HepG2 (cell line): ENCODE data around the gene SLC26A3. TPM values are rescaled to one million over a fixed set of nuclear protein-coding genes. Genes with fewer than 3 reads are reported as not detected.

ENCODE experiments used
- ATAC-seq: fragments of 200-7000 bp; cut with Tn5 transposase; 3 replicates; pipeline ENCODE4 v1.9.1; 2020; ENCODE audit warnings: mild to moderate bottlenecking, moderate library complexity
- BruUV-seq: library from RNA; stranded (reverse); fragments of 400-500 nt; replicated peaks from 2 replicates; lab custom pipeline; 2021; lab: Mats Ljungman, UMichigan
- CTCF ChIA-PET: fragments of 300-600 bp; formaldehyde crosslinking; extraction: SDS; loops from one replicate; lab custom pipeline; 2021; ENCODE audit warnings: low total read pairs, inconsistent platforms, low intra/inter-chr PET ratio; lab: Yijun Ruan, JAX
- POLR2A ChIA-PET: fragments of 350-600 bp; sonication (Branson Sonifier 250); formaldehyde crosslinking; loops from one replicate; lab custom pipeline; 2020; ENCODE audit warnings: antibody characterized with exemption, inconsistent platforms; lab: Yijun Ruan, JAX
- DNase-seq: peaks from one replicate; pipeline ENCODE4 v3.0.0-alpha.2; 2015; ENCODE audit warnings: low spot score
- FAIRE-seq: peaks from 3 replicates; lab custom pipeline; 2011; peaks lifted over from hg19 to GRCh38; lab: Jason Lieb, UNC
- H2AFZ ChIP-seq: one replicate; pipeline ENCODE4 v1.6.1; 2011; ENCODE audit warnings: low read length, inconsistent platforms
- H3K27ac ChIP-seq: fragments of 300-600 bp; 3 replicates; pipeline ENCODE4 v1.8.0; 2011; ENCODE audit warnings: mixed run types, mild to moderate bottlenecking, mixed read lengths, low read length, inconsistent platforms; ENCODE audit not compliant: insufficient read depth; ENCODE audit errors: extremely low read length
- H3K27me3 ChIP-seq, 2 experiments: fragments of 200-600 bp in 1 of 2; 2 replicates in 1 of 2; 3 replicates in 1 of 2; pipeline versions ENCODE4 v1.6.0 to v1.8.0; 2011; ENCODE audit warnings: low read length in 2 of 2, mild to moderate bottlenecking in 2 of 2, moderate library complexity in 2 of 2, inconsistent platforms in 1 of 2; ENCODE audit not compliant: insufficient read depth in 2 of 2, control insufficient read depth in 1 of 2
- H3K36me3 ChIP-seq, 2 experiments: fragments of 200-600 bp in 1 of 2; replicated peaks in 1 of 2; 2 replicates in 1 of 2; 3 replicates in 1 of 2; pipeline versions ENCODE4 v1.5.1 to v1.8.0; 2011; ENCODE audit warnings: low read length in 2 of 2, inconsistent platforms in 1 of 2; ENCODE audit not compliant: insufficient read depth in 2 of 2, control insufficient read depth in 1 of 2
- H3K4me1 ChIP-seq: 2 replicates; pipeline ENCODE4 v1.5.1; 2012; ENCODE audit warnings: low read length, inconsistent platforms; ENCODE audit not compliant: insufficient read depth
- H3K4me2 ChIP-seq: 2 replicates; pipeline ENCODE4 v1.6.0; 2011; ENCODE audit warnings: low read depth, low read length, inconsistent platforms
- H3K4me3 ChIP-seq, 3 experiments: fragments of 200-600 bp in 1 of 3; sonication (generic), shearing (Covaris generic) in 1 of 3; replicated peaks in 1 of 3; 2 replicates each; pipeline ENCODE4 v1.5.1; 2011 to 2016; ENCODE audit warnings: low read length in 3 of 3, inconsistent platforms in 2 of 3, low read depth in 2 of 3, mild to moderate bottlenecking in 2 of 3, control low read depth in 1 of 3, mixed read lengths in 1 of 3; ENCODE audit not compliant: insufficient read depth in 1 of 3
- H3K79me2 ChIP-seq: one replicate; pipeline ENCODE4 v1.6.1; 2011; ENCODE audit warnings: low read length, inconsistent platforms; ENCODE audit not compliant: insufficient read depth
- H3K9ac ChIP-seq: 2 replicates; pipeline ENCODE4 v1.6.0; 2011; ENCODE audit warnings: mild to moderate bottlenecking, low read depth, low read length, inconsistent platforms; ENCODE audit not compliant: insufficient read depth
- H3K9me3 ChIP-seq: 2 replicates; pipeline ENCODE4 v1.5.1; 2012; ENCODE audit warnings: mild to moderate bottlenecking, low read length
- H4K20me1 ChIP-seq: 2 replicates; pipeline ENCODE4 v1.6.0; 2011; ENCODE audit warnings: inconsistent platforms, mild to moderate bottlenecking, low read length, moderate library complexity; ENCODE audit not compliant: insufficient read depth
- CHD2 ChIP-seq: IDR thresholded peaks from 2 replicates; pipeline ENCODE4 v1.6.1; 2011; ENCODE audit warnings: low read depth, low read length, improper control_type of control experiment
- HNF4A ChIP-seq: sonication (generic); formaldehyde crosslinking; IDR thresholded peaks from 2 replicates; pipeline ENCODE4 v1.4.0; 2020; ENCODE audit warnings: missing genetic modification reagents
- KMT2A ChIP-seq: sonication (generic); formaldehyde crosslinking; IDR thresholded peaks from 2 replicates; pipeline ENCODE4 v1.4.0; 2020; ENCODE audit warnings: missing genetic modification reagents
- MED1 ChIP-seq: sonication (generic); formaldehyde crosslinking; IDR thresholded peaks from 2 replicates; pipeline ENCODE4 v1.4.0; 2020; ENCODE audit warnings: missing genetic modification reagents
- RXRA ChIP-seq: sonication (generic); formaldehyde crosslinking; IDR thresholded peaks from 2 replicates; pipeline ENCODE4 v1.5.1; 2020; ENCODE audit warnings: missing genetic modification reagents
- SOX13 ChIP-seq, 3 experiments: fragments of 450-650 bp in 1 of 3; sonication (generic) in 1 of 3; formaldehyde crosslinking in 1 of 3; IDR thresholded peaks in 2 of 3; conservative IDR thresholded peaks in 1 of 3; 2 replicates each; pipeline versions ENCODE4 v1.5.0 to v1.6.1; 2016 to 2020; ENCODE audit warnings: antibody characterized with exemption in 1 of 3, mild to moderate bottlenecking in 1 of 3, missing compliant biosample characterization in 1 of 3, missing genetic modification reagents in 1 of 3, moderate library complexity in 1 of 3
- ZNF550 ChIP-seq: sonication (generic); formaldehyde crosslinking; IDR thresholded peaks from 2 replicates; pipeline ENCODE4 v1.4.0; 2020; ENCODE audit warnings: mild to moderate bottlenecking, missing genetic modification reagents, borderline replicate concordance
- WGBS: methylation state at CpG from one replicate; pipeline ENCODE4 v1.1.6; 2017; ENCODE audit warnings: low lambda C conversion rate; 5-methylcytosine and 5-hydroxymethylcytosine counted together
- in situ Hi-C: cut with HindIII; loops from 2 replicates; pipeline ENCODE4 v1.10.0; 2017; ENCODE audit warnings: low pct_unique_long_range_greater_than_20kb; ENCODE audit not compliant: extremely low pct_ligation_motif_present
- intact Hi-C: fragments of 100-400 bp; cut with micrococcal nuclease; formaldehyde crosslinking; loops from one replicate; pipeline ENCODE4 v1.10.0; 2022; ENCODE audit not compliant: unreplicated experiment
- polyA plus RNA-seq, 8 experiments: library from polyadenylated mRNA; depleted of rRNA in 3 of 8; stranded (reverse) in 7 of 8; unstranded in 1 of 8; fragments of >200 nt; fragmentation: Illumina TruSeq in 4 of 8; extraction: Trizol in 4 of 8; gene quantifications; 2 replicates each; pipeline versions ENCODE4 v1.2.1 to v1.2.3, GENCODE V29; 2011 to 2016; ENCODE audit warnings: low read depth in 4 of 8, missing spikeins in 1 of 8, mixed read lengths in 1 of 8; ENCODE audit not compliant: insufficient read depth in 1 of 8
- total RNA-seq, 5 experiments: library from RNA; depleted of rRNA; stranded (reverse); fragments of >200 nt; fragmentation: Illumina TruSeq; extraction: Trizol; gene quantifications; 2 replicates each; pipeline ENCODE4 v1.2.3, GENCODE V29; 2016; ENCODE audit warnings: low read depth in 1 of 5
- TF ChIP-seq, protein P1 (sequence below): sonication (generic); formaldehyde crosslinking; IDR thresholded peaks from one replicate; pipeline ENCODE4 v1.5.1; 2020; ENCODE audit warnings: mild to moderate bottlenecking, missing genetic modification reagents; ENCODE audit errors: not compliant biosample characterization

Gene SLC26A3
- total and polyA plus RNA-seq, 2 of the 13 experiments (the other 11 are each of a cell fraction or from before 2014, with no cell fraction given), result 0.11 to 0.30 TPM

DNA sequence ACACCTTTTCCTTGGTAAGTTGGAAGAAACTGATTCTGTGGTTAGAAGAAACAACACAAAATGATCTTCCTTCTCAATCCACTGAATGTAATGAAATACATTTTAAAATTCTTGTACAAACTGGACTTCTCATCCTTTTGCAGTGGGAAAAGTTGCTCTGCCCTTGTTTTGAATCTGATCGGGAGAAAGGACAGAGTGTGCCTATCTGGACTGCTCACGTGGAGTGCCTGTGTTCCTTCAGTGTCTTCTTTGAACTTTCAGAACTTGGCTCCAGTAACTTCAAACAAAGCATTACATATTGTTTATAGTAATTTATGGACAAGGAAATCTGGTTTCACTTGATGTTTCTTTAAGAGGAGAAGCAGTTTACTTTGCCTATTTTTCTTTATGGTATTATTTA, 17.1 kb downstream of the SLC26A3 start:
- in situ Hi-C loops, result no loop called here
- FAIRE-seq, result no peak
- Histone ChIP-seq H3K4me3 (no peak overlapping the region; a peak in 1 of 6 replicates), H3K9ac (no peak overlapping the region), H3K4me1 (peaks cover 49% of the 10 kb centered on the region), H3K36me3 (no peaks in the 10 kb centered on the region), H3K4me2 (peak overlapping the region; percentile 64), H3K9me3 (no peaks in the 10 kb centered on the region), H2AFZ (peak overlapping the region; percentile 83), H3K79me2 (no peaks in the 10 kb centered on the region), H4K20me1 (no peaks in the 10 kb centered on the region), H3K27me3 (no peaks in the 10 kb centered on the region), H3K27ac (no peak overlapping the region)
- ChIA-PET CTCF (no interaction called here), POLR2A (no interaction called here)
- DNase-seq, result no peak
- ATAC-seq, result no peak
- WGBS, result 14% methylated on average over 2 of the region's 2 CpGs
- BruUV-seq, result no TSS peak
- TF ChIP-seq SOX13 (IDR thresholded peaks at IDR 0.05) (no peak), SOX13 (CRISPR knock-in tag; conservative IDR thresholded peaks at IDR 0.05 in 1 of 2, IDR thresholded peaks at IDR 0.05 in 1 of 2) (peak in 1 of 2 experiments; percentile 33; a peak in 1 of 4 replicates), HNF4A (CRISPR knock-in tag) (0 out of 2 replicates have a peak, but pooled peaks have one; percentile 14), ZNF550 (no peak), MED1 (CRISPR knock-in tag) (0 out of 2 replicates have a peak, but pooled peaks have one; percentile 25)
- intact Hi-C loops, result no loop called here

GRCh38 chr7:107785170-107785569, 17.9 kb downstream of the SLC26A3 start:
- H3K9me3 ChIP-seq, result no peaks in the 10 kb centered on the region
- FAIRE-seq (no peak), DNase-seq (no peak), ATAC-seq (no peak)
- H3K36me3 ChIP-seq, result no peaks in the 10 kb centered on the region
- no peak overlapping the region for H3K27ac ChIP-seq
- no peak overlapping the region for H3K9ac ChIP-seq
- WGBS, result 79% methylated on average over 2 of the region's 2 CpGs
- intact Hi-C loops, result no loop called here
- no peaks in the 10 kb centered on the region for H4K20me1 ChIP-seq
- H3K4me1 ChIP-seq, result peaks cover 56% of the 10 kb centered on the region
- no peaks in the 10 kb centered on the region for H3K79me2 ChIP-seq
- in situ Hi-C loops, result no loop called here
- POLR2A ChIA-PET, result no interaction called here
- CTCF ChIA-PET, result no interaction called here
- H2AFZ ChIP-seq, result no peak overlapping the region
- H3K4me2 ChIP-seq, result no peak overlapping the region
- no TSS peak for BruUV-seq
- H3K27me3 ChIP-seq, result no peaks in the 10 kb centered on the region
- H3K4me3 ChIP-seq, result no peak overlapping the region
- TF ChIP-seq, protein P1, sequence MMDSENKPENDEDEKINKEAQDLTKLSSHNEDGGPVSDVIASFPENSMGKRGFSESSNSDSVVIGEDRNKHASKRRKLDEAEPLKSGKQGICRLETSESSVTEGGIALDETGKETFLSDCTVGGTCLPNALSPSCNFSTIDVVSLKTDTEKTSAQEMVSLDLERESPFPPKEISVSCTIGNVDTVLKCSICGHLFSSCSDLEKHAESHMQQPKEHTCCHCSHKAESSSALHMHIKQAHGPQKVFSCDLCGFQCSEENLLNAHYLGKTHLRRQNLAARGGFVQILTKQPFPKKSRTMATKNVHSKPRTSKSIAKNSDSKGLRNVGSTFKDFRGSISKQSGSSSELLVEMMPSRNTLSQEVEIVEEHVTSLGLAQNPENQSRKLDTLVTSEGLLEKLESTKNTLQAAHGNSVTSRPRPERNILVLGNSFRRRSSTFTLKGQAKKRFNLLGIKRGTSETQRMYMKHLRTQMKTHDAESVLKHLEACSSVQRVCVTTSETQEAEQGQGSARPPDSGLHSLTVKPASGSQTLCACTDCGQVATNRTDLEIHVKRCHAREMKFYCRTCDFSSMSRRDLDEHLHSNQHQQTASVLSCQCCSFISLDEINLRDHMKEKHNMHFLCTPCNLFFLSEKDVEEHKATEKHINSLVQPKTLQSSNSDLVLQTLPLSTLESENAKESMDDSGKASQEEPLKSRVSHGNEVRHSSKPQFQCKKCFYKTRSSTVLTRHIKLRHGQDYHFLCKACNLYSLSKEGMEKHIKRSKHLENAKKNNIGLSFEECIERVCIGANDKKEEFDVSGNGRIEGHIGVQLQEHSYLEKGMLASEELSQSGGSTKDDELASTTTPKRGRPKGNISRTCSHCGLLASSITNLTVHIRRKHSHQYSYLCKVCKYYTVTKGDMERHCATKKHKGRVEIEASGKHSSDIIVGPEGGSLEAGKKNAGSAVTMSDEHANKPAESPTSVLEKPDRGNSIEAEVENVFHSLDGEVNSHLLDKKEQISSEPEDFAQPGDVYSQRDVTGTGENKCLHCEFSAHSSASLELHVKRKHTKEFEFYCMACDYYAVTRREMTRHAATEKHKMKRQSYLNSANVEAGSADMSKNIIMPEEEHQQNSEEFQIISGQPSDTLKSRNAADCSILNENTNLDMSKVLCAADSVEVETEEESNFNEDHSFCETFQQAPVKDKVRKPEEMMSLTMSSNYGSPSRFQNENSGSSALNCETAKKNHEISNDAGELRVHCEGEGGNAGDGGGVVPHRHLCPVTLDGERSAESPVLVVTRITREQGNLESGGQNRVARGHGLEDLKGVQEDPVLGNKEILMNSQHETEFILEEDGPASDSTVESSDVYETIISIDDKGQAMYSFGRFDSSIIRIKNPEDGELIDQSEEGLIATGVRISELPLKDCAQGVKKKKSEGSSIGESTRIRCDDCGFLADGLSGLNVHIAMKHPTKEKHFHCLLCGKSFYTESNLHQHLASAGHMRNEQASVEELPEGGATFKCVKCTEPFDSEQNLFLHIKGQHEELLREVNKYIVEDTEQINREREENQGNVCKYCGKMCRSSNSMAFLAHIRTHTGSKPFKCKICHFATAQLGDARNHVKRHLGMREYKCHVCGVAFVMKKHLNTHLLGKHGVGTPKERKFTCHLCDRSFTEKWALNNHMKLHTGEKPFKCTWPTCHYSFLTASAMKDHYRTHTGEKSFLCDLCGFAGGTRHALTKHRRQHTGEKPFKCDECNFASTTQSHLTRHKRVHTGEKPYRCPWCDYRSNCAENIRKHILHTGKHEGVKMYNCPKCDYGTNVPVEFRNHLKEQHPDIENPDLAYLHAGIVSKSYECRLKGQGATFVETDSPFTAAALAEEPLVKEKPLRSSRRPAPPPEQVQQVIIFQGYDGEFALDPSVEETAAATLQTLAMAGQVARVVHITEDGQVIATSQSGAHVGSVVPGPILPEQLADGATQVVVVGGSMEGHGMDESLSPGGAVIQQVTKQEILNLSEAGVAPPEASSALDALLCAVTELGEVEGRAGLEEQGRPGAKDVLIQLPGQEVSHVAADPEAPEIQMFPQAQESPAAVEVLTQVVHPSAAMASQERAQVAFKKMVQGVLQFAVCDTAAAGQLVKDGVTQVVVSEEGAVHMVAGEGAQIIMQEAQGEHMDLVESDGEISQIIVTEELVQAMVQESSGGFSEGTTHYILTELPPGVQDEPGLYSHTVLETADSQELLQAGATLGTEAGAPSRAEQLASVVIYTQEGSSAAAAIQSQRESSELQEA, result no peak
- no peak for TF ChIP-seq KMT2A (CRISPR knock-in tag)
- no peak for TF ChIP-seq RXRA (CRISPR knock-in tag)
- no peak for TF ChIP-seq CHD2
